NT2/D1 (cell line): ENCODE measurements around the gene RNF181.

ENCODE experiments used
- SUZ12 ChIP-seq: IDR thresholded peaks from 2 replicates; pipeline ENCODE4 v1.6.1; 2011; ENCODE audit not compliant: insufficient read length, insufficient read depth; ENCODE audit errors: extremely low read depth
- YY1 ChIP-seq: IDR thresholded peaks from 2 replicates; pipeline ENCODE4 v1.6.1; 2011; ENCODE audit not compliant: insufficient read length, insufficient read depth
- ZNF274 ChIP-seq: IDR thresholded peaks from 2 replicates; pipeline ENCODE4 v1.6.1; 2011; ENCODE audit warnings: mild to moderate bottlenecking, low read depth, low read length

GRCh38 chr2:85607268-85608215 lies 12.0 kb downstream of the RNF181 start:
- no peak for TF ChIP-seq SUZ12
- TF ChIP-seq YY1 = no peak
- TF ChIP-seq ZNF274 = no peak
